HFF-Myc (cell line): ENCODE results near the gene USP22.

Experiments
- DNase-seq: peaks from one replicate; pipeline ENCODE4 v3.0.0-alpha.2; 2011; ENCODE audit warnings: low read depth; ENCODE audit errors: extremely low read depth
- H3K4me3 ChIP-seq: replicated peaks from 2 replicates; pipeline ENCODE4 v1.5.1; 2011; ENCODE audit warnings: low read depth, mild to moderate bottlenecking, control low read depth, low read length
- TF ChIP-seq, protein P1 (sequence below): IDR thresholded peaks from 2 replicates; pipeline ENCODE4 v1.5.1; 2012; ENCODE audit warnings: mild to moderate bottlenecking, low read depth, low read length, control low read depth; ENCODE audit errors: missing control alignments

The USP22 gene

GRCh38 chr17:21016826-21017225 is 26.0 kb downstream of the USP22 start:
- no peak for DNase-seq
- no peak overlapping the region for H3K4me3 ChIP-seq
- TF ChIP-seq, protein P1, sequence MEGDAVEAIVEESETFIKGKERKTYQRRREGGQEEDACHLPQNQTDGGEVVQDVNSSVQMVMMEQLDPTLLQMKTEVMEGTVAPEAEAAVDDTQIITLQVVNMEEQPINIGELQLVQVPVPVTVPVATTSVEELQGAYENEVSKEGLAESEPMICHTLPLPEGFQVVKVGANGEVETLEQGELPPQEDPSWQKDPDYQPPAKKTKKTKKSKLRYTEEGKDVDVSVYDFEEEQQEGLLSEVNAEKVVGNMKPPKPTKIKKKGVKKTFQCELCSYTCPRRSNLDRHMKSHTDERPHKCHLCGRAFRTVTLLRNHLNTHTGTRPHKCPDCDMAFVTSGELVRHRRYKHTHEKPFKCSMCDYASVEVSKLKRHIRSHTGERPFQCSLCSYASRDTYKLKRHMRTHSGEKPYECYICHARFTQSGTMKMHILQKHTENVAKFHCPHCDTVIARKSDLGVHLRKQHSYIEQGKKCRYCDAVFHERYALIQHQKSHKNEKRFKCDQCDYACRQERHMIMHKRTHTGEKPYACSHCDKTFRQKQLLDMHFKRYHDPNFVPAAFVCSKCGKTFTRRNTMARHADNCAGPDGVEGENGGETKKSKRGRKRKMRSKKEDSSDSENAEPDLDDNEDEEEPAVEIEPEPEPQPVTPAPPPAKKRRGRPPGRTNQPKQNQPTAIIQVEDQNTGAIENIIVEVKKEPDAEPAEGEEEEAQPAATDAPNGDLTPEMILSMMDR = no peak

GRCh38 chr17:21015564-21015963 is 27.2 kb downstream of the USP22 start:
- no peak overlapping the region for H3K4me3 ChIP-seq
- no peak for DNase-seq
- TF ChIP-seq, protein P1 = no peak

DNA sequence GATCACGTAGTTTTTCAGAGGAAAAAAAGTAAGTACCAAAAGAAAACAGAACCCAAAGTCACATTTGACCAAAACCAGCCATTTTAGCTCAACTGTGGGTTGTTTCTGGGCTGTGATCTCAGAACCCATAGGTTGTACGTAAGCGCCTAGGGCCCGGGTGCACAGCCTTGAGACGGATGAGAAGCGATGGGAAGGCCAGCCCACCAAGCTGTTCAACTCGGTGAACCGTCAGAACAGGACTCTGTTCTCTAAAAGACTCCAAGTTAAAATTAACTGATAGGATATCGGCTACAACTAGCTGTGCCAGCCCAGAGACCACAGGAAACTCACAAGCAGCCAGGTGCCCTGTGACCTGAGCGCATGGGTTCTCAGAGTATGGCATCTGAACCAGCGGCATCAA is 28.3 kb downstream of the USP22 start:
- no peak for DNase-seq
- TF ChIP-seq, protein P1 = no peak
- H3K4me3 ChIP-seq = no peak overlapping the region

DNA sequence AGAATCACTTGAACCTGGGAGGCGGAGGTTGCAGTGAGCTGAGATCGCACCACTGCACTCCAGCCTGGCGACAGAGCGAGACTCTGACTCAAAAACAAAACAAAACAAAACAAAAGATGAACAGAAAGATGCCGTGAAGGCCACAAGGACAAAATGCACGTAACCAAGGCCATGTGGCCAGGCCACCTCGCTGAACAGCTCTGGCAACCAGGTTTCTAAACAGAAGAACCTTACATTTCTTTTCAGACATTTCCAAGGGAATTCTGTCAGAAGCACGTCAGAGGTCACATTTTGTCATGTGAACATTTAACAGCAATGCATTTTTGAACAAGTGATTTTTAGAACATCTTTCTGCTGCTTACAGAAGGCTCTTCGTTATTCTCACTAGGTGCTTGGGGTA is 28.8 kb downstream of the USP22 start:
- TF ChIP-seq, protein P1 = no peak
- DNase-seq = no peak
- no peak overlapping the region for H3K4me3 ChIP-seq

- DNase-seq = no peak
- no peak overlapping the region for H3K4me3 ChIP-seq
- TF ChIP-seq, protein P1 = no peak
Measured at GRCh38 chr17:21012736-21013135, 30.1 kb downstream of the USP22 start.

DNA sequence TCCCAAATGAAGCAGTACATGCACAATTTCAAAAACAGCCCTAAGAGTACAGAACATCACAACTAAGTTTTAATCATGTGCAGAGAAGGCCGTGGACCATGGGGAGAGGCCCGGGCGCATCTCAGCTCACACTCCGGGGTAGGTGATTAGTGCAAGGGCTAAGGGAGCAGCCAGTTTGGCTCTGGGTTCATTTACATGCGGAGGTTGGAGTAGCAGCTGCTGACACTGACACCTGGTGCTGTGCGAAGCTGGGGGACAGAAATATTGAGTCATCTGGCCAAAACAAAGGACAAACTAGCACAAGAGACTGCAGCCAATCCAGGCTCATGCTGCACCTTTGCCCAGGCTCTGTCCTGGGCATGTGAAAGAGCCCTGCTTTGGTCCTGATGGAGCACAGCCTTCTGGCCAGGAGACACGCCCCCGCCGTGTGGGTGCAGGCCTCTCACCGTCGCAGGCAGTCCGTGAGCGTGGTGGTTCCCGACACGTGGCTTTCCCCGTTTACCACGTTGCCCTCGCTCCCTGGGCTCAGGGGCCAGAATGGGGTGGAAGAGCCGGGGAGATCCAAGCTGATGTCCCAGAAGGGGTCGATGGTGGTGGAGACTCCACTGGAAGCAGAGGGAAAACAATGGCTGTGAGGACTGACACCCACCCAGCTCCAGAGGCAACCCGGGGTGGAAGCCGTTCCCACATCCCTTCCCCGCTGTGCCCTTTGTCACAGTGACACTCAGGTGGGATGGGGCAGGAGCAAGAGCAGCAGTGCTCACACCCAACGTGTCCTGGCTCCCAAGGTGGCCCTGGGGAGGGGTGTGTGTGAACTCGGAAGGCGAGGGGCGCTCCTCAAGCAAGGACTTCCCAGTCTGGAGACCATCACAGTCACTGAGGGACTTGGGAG is 31.9 kb downstream of the USP22 start:
- TF ChIP-seq, protein P1 = no peak
- H3K4me3 ChIP-seq = no peak overlapping the region
- DNase-seq = no peak
